Stomach (tissue), 4 donors: ENCODE measurements around the gene TMEM203.

Source experiments
- EP300 ChIP-seq: sonication (generic); formaldehyde crosslinking; IDR thresholded peaks from one replicate; pipeline ENCODE4 v1.6.1; 2017; ENCODE audit warnings: antibody characterized with exemption
- POLR2A ChIP-seq, 4 donors: fragments of 450-650 bp; IDR thresholded peaks; one replicate each; pipeline ENCODE4 v1.6.1; 2016; ENCODE audit warnings: antibody characterized with exemption in 4 of 4, control low read depth in 2 of 4, mild to moderate bottlenecking in 1 of 4, moderate library complexity in 1 of 4
- POLR2AphosphoS5 ChIP-seq, 3 donors: sonication (generic); formaldehyde crosslinking; IDR thresholded peaks; one replicate each; pipeline ENCODE4 v1.6.1; 2016; ENCODE audit warnings: antibody characterized with exemption in 3 of 3
- TF ChIP-seq, protein P1 (sequence below), 7 experiments: fragments of 450-650 bp in 4 of 7; fragments of 200-600 bp in 3 of 7; sonication (generic) in 3 of 7; IDR thresholded peaks; one replicate each; pipeline ENCODE4 v1.5.1; 2016 to 2019; ENCODE audit warnings: antibody characterized with exemption in 7 of 7, control low read depth in 2 of 7, mild to moderate bottlenecking in 1 of 7

- TF ChIP-seq, protein P1, sequence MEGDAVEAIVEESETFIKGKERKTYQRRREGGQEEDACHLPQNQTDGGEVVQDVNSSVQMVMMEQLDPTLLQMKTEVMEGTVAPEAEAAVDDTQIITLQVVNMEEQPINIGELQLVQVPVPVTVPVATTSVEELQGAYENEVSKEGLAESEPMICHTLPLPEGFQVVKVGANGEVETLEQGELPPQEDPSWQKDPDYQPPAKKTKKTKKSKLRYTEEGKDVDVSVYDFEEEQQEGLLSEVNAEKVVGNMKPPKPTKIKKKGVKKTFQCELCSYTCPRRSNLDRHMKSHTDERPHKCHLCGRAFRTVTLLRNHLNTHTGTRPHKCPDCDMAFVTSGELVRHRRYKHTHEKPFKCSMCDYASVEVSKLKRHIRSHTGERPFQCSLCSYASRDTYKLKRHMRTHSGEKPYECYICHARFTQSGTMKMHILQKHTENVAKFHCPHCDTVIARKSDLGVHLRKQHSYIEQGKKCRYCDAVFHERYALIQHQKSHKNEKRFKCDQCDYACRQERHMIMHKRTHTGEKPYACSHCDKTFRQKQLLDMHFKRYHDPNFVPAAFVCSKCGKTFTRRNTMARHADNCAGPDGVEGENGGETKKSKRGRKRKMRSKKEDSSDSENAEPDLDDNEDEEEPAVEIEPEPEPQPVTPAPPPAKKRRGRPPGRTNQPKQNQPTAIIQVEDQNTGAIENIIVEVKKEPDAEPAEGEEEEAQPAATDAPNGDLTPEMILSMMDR (IDR thresholded peaks at IDR 0.05) = no peak
- TF ChIP-seq POLR2AphosphoS5 (IDR thresholded peaks at IDR 0.05) = no peak
- TF ChIP-seq POLR2A (IDR thresholded peaks at IDR 0.05) = no peak
- no peak for TF ChIP-seq EP300
Measured at GRCh38 chr9:137167277-137167746, 38.1 kb downstream of the TMEM203 start.
